ENCODE results near the gene CORO2B.

- TF ChIP-seq CTCF (IDR thresholded peaks at IDR 0.05) (no peak), POLR2A (IDR thresholded peaks at IDR 0.05) (no peak)
Measured at GRCh38 chr15:68616397-68616796, 37.6 kb downstream of the CORO2B start.

Data from Peyer's patch (tissue), 4 donors.